Subcutaneous adipose tissue (tissue), 4 donors: ENCODE data around the gene ZNF580. TPM values are rescaled to one million over a fixed set of nuclear protein-coding genes. Genes with fewer than 3 reads are reported as not detected.

Experiments used
- total RNA-seq, 4 donors: library from RNA; depleted of rRNA; stranded (reverse); fragments of >200 nt; gene quantifications; one replicate each; pipeline ENCODE4 v1.1.0, GENCODE V29; 2016
- TF ChIP-seq, protein P1 (sequence below): fragments of 450-650 bp; IDR thresholded peaks from one replicate; pipeline ENCODE4 v1.5.1; 2016; ENCODE audit warnings: low read depth, mild to moderate bottlenecking, control low read depth, antibody characterized with exemption, moderate library complexity

Gene ZNF580
- total RNA-seq, 4 donors from 2014 or later: 5.9 to 35.4 (median 12.3) TPM

DNA sequence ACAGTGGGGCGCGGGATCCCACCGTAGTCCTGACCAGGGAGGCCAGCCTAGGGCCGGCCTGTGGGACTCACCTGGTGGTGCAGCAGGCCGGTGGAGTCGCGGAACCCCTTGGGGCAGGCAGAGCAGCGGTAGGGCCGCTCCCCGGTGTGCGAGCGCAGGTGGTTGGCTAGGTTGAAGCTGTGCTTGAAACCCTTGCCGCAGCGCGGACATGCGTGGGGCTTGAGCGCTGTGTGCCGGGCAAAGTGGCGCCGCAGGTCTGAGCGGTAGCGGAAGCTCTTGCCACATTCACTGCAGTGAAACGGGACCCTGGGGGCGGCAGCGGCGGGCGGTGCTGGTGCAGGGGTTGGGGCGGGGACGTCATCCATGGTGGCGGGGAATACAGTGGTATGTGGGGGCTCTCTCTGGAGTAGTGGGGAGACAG, 43.3 kb upstream of the ZNF580 start:
- TF ChIP-seq, protein P1, sequence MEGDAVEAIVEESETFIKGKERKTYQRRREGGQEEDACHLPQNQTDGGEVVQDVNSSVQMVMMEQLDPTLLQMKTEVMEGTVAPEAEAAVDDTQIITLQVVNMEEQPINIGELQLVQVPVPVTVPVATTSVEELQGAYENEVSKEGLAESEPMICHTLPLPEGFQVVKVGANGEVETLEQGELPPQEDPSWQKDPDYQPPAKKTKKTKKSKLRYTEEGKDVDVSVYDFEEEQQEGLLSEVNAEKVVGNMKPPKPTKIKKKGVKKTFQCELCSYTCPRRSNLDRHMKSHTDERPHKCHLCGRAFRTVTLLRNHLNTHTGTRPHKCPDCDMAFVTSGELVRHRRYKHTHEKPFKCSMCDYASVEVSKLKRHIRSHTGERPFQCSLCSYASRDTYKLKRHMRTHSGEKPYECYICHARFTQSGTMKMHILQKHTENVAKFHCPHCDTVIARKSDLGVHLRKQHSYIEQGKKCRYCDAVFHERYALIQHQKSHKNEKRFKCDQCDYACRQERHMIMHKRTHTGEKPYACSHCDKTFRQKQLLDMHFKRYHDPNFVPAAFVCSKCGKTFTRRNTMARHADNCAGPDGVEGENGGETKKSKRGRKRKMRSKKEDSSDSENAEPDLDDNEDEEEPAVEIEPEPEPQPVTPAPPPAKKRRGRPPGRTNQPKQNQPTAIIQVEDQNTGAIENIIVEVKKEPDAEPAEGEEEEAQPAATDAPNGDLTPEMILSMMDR: no peak

DNA sequence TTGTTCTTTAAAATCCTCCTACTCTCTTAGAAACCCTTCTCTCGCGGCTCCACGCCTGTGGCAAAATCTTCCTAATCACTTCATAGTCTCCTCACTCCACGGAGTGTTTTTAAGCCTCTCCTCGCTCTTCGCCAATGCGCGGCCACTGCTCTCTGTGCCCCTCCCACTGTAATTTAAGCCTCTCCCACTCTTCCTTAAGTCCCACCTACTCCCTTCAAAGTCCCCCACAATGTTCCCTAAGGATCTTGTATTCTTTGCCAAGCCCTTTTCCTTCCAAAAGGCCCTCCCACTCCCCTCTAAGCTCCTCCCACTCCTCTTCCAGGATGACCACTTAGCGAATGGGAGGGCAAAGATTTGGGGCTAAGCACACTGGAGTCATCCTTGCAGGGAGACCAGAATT, 42.8 kb upstream of the ZNF580 start:
- TF ChIP-seq, protein P1: no peak

GRCh38 chr19:55598719-55599467, 41.9 kb upstream of the ZNF580 start:
- TF ChIP-seq, protein P1: no peak

- TF ChIP-seq, protein P1: no peak
Observed at GRCh38 chr19:55599468-55599841, 41.3 kb upstream of the ZNF580 start, which contains the start of gene FIZ1. Gene FIZ1, minus strand, starts transcription at chr19:55599517. Its CDS starts 1,652 bp downstream, at chr19:55597865.

DNA sequence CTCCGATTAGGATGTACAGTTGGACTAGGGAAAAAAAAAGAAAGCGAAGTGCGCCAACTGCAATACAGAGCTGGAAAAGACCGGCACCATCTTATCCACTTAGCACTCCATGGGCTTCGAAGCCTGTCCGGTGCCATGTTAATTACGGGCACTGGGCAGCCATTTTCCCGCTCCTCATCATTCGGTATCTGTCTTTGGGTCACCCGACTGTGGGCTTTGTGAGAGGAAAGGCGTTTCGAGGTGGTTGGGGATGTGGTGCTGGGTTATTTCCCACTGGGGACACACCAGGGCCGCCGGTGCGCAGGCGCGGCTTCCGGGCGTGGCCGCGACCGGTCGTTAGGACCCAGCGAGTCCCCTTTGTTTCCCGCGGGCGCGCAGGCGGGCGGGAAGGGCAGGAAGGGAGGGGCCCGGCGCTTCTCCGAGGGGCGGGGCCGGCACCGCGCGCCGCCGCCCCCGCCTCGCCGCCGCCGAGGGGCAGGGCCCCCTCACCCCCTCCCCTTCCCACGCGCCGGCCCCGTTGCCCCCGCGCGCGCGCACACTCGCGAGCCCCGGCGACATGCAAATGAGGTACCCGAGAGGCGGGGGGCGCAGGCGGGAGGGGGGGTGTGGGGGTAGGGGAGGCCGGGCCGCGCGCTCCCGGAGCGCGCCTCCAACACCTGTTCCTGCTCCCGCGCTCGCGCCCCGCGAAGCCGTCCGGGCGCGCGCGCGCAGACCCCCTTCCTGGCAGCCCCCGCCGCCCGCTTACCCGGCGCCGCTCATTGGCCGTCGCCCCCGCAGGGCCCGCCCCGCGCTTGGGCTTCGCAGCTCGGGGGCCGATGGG, 40.8 kb upstream of the ZNF580 start, which contains the start of gene ZNF524:
Gene ZNF524, plus strand, starts transcription at position 447 of the 820 bp plus-strand sequence. CDS start 1,825 bp downstream, outside the sequence.
- TF ChIP-seq, protein P1: no peak

DNA sequence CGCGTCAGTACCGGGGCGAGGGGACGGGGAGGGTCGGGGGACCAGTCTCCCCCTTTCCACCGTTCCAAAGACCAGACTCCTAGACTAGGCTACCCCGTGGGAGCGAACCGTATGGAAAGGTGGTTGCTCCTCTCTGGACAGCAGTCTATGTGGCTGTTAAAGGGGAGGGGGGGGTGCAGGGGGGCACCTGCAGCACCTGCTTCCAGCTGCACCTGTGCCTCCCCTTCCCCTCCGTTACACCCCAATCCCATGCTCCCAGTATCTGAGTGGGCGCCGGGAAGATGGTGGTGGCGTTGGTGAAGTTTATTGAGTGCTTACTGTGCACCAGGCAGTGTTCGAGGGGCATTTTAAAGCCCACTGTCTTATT, 40.2 kb upstream of the ZNF580 start:
- TF ChIP-seq, protein P1: no peak

GRCh38 chr19:55601084-55601483, 39.7 kb upstream of the ZNF580 start:
- TF ChIP-seq, protein P1: no peak
